GM19372 (cell line): Measurements from ENCODE around the gene WNK4.
"Not testable (repeated sequence)": the region's sequence is repeated elsewhere in the genome, so short reads cannot be mapped to it uniquely, and the experiment has no call there.

Source experiments
- ATAC-seq: cut with Tn5 transposase; IDR thresholded peaks from one replicate; pipeline ENCODE4 v1.9.1; 2021; ENCODE audit warnings: mild to moderate bottlenecking, low read depth, moderate library complexity; ENCODE audit not compliant: unreplicated experiment

The WNK4 gene

DNA sequence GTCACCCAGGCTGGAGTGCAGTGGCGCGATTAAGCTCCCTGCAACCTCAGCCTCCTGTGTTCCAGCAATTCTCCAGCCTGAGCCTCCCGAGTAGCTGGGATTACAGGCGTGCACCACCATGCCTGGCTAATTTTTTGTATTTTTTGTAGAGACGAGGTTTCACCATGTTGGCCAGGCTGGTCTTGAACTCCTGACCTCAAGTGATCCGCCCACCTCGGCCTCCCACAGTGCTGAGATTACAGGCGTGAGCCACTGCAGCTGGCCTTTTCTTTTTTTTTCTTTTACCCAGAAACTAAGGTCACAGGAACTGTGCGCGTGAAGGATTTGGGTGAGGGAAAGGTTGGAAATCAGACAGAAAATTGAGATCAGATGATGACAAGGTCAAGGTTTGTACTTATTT is 10.4 kb upstream of the WNK4 start:
- ATAC-seq = not testable (repeated sequence)

DNA sequence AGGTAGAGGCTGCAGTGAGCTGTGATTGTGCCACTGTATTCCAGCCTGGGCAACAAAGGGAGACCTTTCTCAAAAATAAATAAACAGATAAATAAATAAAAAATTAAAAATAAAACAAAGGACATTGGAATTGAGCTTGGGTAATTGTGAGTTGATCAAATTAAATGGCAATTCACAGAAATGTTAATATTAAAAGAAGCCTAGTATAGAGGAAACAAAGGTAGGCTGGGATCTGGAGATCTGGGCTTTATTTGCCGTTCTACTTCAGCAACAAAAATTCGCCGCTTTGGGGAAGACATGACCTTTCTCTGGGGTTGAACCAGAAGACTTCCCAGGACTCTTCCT is 7.5 kb upstream of the WNK4 start:
- no peak for ATAC-seq

DNA sequence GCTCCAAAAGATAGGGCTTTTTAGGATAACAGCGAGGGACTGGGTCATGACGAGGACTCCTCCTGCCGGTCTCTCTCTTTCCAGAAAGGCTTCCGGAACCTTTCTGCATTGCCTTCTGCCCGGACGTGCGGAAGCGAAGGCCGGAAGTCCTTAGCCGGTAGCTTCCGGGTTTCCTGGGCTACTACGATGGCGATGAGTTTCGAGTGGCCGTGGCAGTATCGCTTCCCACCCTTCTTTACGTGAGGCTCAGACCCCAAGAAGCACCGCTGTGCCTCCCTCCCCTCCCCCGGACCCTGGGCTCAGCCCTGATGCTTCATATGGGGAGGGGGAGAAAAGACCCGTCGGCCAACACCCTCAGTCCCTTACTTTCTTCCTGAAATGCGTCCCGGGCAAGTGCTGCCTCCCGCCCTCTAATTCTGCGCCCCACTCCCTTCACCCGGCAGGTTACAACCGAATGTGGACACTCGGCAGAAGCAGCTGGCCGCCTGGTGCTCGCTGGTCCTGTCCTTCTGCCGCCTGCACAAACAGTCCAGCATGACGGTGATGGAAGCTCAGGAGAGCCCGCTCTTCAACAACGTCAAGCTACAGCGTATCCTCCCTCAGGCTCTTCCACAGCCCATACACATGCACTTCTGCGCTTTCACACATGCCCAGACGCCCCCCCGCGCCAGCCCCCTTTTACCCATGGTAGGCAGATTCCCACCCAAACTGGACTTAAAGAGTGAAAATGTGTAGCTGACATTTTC is 6.9 kb upstream of the WNK4 start, which contains the start of gene VPS25:
Gene VPS25 (plus strand): TSS at position 160 of the 746 bp plus-strand sequence. CDS start 27 bp downstream, at position 187.
- peak; percentile 65 for ATAC-seq

DNA sequence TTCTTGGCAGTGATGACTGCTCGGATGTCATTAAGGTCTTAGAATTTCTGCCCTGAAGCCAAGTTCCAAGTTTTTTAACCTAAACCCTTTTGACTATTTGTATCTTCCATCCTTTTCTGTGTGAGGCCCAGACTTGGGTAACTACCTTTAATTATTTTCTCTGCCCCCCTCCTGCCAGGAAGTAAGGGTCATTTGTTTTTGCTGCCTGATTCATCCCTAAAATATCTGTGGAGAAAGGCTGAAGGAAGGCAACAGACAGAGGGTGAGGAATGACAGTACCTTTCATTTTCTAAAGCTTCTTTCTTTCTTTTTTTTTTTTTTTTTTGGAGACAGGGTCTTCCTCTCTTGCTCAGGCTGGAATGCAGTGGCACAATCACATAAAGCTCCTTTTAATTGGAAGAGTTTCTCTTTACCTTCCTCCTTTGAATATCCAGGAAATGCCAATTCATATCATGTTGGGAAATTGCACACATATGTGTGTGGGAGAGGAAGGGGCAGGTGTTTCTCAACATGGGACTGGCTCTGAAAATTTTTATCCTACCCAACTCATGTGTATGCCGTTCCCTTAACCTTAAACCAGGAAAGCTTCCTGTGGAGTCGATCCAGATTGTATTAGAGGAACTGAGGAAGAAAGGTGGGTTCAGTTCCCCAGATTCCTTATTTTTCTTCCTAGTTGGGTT is 6.2 kb upstream of the WNK4 start:
- ATAC-seq = no peak

DNA sequence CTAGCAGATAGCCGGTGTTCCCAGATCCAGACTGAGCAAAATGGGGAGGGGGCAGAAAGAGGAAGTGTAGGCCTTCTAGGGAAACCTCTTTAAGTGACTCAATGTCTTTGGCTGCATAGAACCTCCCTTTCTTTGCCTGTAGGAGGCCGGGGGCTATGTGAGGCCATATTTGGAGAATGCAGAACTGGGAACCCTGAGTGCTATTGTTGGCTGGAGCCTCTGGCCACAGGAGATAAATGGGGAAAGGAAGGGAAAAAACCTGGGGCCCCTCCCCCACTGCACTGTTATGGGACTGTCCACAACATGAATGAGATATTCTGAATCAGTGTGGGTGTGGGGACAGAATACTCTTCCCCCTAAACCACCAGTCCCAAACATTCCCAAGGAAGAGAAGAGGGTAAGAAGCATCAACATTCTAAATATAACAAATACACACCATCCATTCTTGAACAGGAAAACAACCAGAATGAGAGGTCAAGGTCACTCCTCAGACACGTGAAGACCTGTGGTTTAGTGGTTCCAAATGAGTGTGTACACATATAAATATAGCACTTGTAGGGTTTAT is 4.8 kb upstream of the WNK4 start:
- no peak for ATAC-seq

DNA sequence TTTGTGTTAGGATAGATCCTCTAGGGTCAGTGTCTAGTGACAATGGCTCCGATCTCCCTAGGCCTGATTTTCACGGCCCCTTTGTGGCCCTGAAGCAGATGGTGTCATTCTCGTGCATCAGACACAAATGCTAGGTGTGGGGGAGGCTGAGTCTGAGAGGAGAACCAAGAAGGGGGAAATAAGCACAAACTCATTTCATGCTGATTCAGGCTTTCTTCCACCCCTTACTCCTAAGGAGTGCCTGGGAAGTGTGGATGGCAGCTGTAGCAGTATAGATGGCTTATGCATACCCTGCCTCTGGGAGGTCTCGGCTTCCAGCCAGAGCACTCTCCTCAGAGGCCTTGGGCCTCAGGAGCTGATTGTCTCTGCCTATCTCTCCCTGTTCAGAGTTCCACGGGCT is 1.8 kb upstream of the WNK4 start:
- ATAC-seq = no peak

DNA sequence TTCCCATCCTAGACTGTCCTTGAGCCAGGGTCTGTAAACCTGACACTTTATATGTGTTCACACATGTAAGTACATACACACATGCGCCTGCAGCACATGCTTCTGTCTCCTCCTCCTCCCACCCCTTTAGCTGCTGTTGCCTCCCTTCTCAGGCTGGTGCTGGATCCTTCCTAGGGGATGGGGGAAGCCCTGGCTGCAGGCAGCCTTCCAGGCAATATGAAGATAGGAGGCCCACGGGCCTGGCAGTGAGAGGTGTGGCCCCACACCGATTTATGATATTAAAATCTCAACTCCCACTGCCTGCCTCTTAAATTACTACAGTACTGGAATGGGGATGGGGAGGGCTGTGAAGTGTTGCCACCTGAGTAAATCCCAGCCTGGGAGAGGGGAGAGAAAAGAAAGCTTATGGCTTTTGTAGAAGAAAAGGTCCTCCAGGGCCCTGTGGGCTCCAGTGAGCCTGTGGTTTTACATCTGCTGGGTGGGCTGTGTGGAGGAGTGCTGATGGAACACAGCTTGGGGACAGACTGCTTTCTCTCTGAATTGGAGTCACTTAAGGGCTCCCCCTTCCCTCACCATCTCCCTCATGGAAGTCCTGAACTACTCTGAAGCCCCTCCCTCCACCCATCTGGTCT is 990 bp upstream of the WNK4 start:
- ATAC-seq = no peak

DNA sequence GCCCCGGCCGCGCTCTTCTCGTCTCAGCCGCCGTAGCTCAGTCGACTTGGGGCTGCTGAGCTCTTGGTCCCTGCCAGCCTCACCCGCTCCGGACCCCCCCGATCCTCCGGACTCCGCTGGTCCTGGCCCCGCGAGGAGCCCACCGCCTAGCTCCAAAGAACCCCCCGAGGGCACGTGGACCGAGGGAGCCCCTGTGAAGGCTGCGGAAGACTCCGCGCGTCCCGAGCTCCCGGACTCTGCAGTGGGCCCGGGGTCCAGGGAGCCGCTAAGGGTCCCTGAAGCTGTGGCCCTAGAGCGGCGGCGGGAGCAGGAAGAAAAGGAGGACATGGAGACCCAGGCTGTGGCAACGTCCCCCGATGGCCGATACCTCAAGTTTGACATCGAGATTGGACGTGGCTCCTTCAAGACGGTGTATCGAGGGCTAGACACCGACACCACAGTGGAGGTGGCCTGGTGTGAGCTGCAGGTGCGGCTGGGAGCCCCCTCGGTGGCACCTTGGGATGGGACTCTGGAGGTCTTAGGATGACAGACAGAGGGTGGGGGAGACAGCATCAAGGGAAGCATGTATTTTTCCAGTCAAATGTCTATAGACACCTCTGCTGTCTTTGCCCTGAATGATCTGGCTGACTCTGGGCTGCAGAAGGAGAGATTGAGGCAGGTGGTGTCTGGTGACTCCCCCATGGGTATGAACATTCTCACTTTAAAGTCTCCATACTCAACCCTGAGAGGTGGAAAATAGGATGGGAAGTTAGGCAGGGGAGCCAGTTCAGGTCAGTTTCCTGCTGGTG is 635 bp downstream of the WNK4 start:
- no peak for ATAC-seq

DNA sequence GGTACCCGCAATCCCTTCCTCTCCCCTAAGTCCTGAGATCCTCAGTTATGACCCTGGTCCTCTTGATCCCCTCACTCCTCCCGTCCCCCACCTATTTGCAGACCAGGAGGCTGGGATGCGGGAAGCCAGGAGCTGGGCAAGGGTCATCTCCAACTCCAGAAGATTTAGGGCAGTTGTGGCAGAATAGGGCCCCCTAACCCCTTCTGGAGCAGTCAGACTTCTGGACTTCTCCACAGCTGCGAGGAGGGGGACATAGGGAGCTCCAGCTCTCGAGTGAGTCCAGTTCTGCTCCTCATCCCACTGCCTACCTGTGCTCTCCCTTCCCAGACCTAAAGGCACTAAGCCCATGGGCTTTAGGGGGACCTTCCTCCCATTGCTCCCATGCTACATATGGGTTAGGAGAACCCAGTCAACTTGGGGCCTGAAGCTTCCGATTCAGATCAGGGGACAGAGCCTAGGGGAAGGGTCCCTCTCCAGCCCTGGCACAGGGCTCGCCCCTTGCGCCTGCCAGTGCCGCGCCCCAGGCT is 1.3 kb downstream of the WNK4 start:
- ATAC-seq = no peak

DNA sequence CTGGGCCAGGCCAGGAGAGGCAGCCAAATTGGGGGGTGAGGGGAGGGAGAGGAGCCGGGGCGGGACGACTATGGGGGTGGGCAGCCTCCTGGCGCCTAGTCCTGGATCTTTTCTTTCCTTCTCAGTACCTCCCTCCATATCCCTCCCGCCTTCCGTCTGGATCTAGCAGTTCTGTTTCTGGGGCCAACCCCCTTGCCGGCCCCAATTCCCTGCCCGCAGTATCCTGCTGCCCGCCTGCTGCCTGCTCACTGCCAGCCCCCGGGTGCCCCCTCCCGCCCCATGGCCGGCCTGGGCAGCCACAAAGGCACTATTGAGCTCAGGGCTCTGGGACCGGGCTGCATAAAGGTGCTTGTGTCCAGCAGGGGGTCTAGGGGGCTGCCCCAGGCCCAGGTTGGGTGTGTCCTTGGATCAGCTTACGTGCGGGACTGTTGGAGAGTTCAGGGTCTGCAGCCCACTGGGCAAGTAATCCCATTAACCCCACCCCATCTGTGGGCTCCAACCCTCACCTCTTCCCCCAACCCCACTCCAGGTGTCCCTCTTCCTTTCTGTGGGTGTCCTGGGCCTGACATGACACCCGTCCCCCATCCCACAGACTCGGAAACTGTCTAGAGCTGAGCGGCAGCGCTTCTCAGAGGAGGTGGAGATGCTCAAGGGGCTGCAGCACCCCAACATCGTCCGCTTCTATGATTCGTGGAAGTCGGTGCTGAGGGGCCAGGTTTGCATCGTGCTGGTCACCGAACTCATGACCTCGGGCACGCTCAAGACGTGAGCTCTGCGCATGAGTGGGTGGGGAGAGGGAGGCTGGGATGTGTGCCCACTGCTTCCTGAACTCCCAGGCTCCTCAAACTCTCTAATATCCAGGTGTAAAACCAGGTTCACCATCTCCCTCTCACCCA is 2.0 kb downstream of the WNK4 start:
- no peak for ATAC-seq

DNA sequence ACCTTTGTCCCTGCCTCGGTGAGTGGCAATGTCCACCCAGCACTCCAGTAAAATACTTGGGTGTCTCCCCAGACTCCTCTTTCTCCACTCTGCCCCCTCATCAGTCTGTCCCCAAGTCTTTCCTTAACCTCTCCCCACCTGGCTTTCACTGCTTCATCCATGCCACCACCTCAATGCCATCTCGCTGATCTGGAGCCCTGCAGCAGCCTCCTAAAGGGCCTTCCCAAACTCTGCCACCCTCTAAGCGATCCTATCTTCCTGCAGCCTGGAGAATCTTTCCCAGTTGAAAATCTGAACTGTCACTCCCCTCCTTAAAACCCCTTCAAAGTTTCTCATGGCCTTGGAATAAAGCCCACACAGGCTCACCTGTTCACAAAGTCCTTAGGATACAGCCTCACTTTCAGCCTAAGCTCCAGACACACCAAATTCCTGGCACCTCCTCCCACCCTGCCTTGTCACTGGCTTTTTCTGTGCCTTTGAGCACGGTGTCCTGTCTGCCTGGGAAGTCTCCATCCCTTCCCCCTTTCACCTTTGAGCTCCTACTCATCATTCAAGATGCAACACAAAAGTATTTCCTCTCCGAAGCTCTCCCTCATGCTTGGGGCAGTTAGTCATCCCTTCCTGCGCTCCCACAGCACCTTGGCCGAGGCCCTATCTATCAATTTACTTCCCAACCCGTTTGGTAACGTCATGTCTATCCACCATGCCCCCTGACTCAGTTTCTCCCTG is 2.8 kb downstream of the WNK4 start:
- ATAC-seq = no peak

DNA sequence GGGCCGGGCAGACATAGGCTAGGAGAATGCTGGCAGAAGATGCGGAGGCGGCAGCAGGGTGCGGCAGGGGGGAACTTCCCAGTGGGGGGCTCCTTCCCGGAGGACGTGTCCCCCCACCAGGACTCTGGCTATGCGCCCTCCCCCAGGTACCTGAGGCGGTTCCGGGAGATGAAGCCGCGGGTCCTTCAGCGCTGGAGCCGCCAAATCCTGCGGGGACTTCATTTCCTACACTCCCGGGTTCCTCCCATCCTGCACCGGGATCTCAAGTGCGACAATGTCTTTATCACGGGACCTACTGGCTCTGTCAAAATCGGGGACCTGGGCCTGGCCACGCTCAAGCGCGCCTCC is 3.4 kb downstream of the WNK4 start:
- no peak for ATAC-seq

DNA sequence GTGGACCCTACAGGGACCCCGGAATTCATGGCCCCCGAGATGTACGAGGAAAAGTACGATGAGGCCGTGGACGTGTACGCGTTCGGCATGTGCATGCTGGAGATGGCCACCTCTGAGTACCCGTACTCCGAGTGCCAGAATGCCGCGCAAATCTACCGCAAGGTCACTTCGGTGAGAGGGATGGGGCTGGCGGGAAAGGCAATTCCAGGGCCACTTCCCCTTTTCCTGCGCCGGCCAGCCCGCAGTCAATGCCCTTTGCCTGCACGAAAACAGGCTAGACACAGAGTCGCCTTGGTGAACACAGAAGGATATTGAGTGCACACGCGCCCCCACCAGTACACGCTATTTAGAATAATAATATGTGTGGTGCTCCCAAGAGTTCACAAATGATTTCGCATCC is 4.0 kb downstream of the WNK4 start:
- no peak for ATAC-seq

DNA sequence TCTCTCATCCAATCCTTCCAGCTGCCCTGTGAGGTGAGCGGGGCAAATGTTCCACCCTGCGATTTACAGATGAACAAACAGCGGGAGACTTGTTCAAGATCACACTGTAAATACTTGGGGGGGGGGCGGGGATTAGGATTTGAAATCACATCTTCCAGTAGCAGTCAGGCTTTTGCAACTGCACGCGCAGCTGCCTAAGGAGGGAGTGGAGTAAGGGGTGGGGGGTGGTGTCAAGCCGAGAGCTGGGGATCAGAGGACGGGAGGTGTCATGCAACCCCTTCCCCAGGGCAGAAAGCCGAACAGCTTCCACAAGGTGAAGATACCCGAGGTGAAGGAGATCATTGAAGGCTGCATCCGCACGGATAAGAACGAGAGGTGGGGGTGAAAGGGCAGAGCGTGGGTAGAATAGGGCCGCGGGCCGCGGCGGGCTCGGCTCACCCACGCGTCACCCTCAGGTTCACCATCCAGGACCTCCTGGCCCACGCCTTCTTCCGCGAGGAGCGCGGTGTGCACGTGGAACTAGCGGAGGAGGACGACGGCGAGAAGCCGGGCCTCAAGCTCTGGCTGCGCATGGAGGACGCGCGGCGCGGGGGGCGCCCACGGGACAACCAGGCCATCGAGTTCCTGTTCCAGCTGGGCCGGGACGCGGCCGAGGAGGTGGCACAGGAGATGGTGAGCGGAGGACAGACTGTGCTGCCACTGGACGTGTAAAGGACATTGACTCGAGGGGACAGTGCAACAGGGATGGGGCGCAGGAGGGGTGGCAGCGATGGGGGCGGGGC is 4.6 kb downstream of the WNK4 start:
- ATAC-seq = no peak

DNA sequence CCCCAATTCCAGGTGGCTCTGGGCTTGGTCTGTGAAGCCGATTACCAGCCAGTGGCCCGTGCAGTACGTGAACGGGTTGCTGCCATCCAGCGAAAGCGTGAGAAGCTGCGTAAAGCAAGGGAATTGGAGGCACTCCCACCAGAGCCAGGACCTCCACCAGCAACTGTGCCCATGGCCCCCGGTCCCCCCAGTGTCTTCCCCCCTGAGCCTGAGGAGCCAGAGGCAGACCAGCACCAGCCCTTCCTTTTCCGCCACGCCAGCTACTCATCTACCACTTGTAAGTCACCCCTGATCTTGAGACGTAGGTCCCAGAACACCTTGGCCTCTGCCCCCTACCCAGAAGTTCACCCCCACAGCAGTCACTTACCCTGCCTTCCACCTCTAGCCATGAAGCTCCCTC is 6.9 kb downstream of the WNK4 start:
- no peak for ATAC-seq

DNA sequence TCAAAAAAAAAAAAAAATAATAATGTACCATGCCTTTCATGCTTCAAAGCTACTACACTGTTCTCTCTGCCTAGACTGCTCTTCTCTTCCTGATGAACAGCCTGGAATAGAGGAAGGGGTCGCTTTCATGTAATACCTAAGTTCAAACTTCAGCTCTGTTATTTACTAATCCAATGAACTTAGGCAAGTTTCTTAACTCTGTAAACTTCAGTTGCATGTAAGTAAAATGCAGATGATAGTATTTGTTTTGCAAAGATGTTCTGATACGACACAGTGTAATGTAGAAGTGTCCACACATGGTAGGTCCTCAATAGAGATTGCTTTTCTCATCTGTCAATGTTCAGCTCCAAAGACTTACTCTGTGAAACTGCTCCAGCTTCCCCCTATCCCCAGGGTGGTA is 11.5 kb downstream of the WNK4 start:
- ATAC-seq = no peak

DNA sequence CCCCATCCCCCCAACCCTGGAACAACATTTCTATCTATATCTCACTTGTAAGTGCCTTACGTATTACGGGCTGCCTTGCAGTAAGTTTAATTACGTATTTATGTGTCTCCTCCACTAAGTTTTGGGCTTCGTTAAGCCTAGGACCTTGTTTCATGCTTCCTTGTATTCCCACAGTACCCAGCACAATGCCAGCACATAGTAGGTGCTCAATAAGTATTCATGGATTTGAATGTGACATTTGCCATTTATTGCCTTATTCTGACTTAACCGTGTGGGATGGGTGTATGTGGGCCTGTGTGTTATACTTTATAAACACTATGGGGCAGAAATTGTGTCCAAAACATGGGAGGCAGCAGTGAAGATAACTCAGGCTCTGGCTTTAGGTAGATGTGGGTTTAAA is 12.1 kb downstream of the WNK4 start:
- no peak for ATAC-seq

DNA sequence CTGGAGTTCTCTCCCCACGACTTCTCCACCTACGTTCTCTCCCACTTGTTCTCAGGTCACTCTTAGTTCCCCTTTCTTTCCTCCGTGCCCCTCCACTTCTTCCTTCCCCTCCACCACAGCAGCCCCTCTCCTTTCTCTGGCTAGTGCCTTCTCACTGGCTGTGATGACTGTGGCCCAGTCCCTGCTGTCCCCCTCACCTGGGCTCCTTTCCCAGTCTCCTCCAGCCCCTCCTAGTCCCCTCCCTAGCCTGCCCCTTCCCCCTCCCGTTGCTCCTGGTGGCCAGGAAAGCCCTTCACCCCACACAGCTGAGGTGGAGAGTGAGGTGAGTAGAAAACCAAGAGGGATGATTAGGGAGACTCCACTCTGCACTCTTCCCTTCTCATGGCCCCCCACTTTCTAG is 14.7 kb downstream of the WNK4 start:
- no peak for ATAC-seq
